Cardiac muscle cell (in vitro differentiated cells and primary cell): ENCODE data around the gene GDPD5. TPM values are rescaled to one million over a fixed set of nuclear protein-coding genes. Genes with fewer than 3 reads are reported as not detected.

Experiments
- DNase-seq, 2 donors: peaks; one replicate each; pipeline versions ENCODE4 v3.0.0 to v3.0.0-alpha.2; 2010 to 2017; ENCODE audit warnings: low read depth in 1 of 2, low spot score in 1 of 2
- H3K27ac ChIP-seq: fragments of 200-600 bp; sonication (generic); 2 replicates; pipeline ENCODE4 v1.5.1; 2016
- H3K27me3 ChIP-seq: fragments of 200-600 bp; sonication (generic); 2 replicates; pipeline ENCODE4 v1.6.0; 2016; ENCODE audit warnings: control low read depth
- H3K36me3 ChIP-seq: fragments of 200-600 bp; sonication (generic); 2 replicates; pipeline ENCODE4 v1.5.1; 2016; ENCODE audit warnings: control low read depth
- H3K4me1 ChIP-seq: fragments of 200-600 bp; sonication (generic); 2 replicates; pipeline ENCODE4 v1.8.1; 2017; ENCODE audit warnings: low read depth, mild to moderate bottlenecking, mixed run types
- H3K4me3 ChIP-seq: fragments of 200-600 bp; sonication (generic); 2 replicates; pipeline ENCODE4 v1.5.1; 2016; ENCODE audit warnings: mild to moderate bottlenecking
- H3K9me3 ChIP-seq: fragments of 200-600 bp; sonication (generic); 2 replicates; pipeline ENCODE4 v1.5.1; 2017; ENCODE audit warnings: low read depth, mild to moderate bottlenecking, control low read depth
- polyA plus RNA-seq: library from polyadenylated mRNA; unstranded; fragments of >200 nt; fragmentation: Nextera tagmentation; extraction: Ambion mirVana; gene quantifications from 2 replicates; pipeline ENCODE4 v1.2.1, GENCODE V29; 2016
- total RNA-seq: library from RNA; depleted of rRNA; stranded (reverse); fragments of >200 nt; gene quantifications from 2 replicates; pipeline ENCODE4 v1.2.3, GENCODE V29; 2016
- TF ChIP-seq, protein P1 (sequence below): IDR thresholded peaks from 2 replicates; pipeline ENCODE4 v1.5.1; 2012; ENCODE audit warnings: low read depth, mild to moderate bottlenecking, low read length

GDPD5 gene
- total and polyA plus RNA-seq, 2 experiments from 2014 or later, result 6.6 to 19.4 TPM

DNA sequence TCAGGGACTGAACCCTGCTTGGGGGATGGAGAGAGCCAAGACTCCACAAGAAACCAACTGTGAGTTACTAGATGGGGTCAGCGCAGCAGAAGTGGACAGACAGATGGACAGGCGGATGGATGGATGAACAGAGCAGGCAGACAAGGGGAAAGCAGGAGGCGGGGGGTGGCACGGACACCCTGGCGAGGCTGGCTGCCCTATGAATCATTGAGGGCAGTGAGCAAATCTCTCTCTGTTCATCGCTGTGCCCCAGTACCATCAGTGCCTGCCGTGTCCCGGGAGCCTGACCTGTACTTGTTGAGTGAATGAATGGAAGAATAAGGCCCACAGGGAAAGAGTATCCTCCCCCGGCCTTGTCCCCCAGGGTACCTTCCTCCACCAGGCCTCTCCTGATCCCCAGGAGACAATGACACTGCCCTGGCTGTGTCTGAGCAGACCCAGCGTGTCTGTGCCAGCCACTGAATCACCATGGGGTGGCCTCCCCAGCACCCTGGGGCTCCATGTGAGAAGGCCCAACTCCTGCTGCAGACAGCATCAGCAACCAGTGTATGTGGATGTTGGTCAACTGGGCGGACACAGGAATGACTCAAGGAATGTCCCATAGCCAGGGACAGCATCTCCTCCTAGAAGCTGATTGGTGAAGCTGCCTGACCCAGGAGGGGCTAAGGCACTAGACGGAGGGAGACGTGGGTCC, 87.6 kb downstream of the GDPD5 start:
- Histone ChIP-seq H3K27me3 (peaks cover 12% of the 10 kb centered on the region), H3K36me3 (no peaks in the 10 kb centered on the region), H3K4me1 (no peaks in the 10 kb centered on the region), H3K9me3 (no peaks in the 10 kb centered on the region), H3K4me3 (no peak overlapping the region), H3K27ac (no peak overlapping the region)
- no peak for DNase-seq
- TF ChIP-seq, protein P1, sequence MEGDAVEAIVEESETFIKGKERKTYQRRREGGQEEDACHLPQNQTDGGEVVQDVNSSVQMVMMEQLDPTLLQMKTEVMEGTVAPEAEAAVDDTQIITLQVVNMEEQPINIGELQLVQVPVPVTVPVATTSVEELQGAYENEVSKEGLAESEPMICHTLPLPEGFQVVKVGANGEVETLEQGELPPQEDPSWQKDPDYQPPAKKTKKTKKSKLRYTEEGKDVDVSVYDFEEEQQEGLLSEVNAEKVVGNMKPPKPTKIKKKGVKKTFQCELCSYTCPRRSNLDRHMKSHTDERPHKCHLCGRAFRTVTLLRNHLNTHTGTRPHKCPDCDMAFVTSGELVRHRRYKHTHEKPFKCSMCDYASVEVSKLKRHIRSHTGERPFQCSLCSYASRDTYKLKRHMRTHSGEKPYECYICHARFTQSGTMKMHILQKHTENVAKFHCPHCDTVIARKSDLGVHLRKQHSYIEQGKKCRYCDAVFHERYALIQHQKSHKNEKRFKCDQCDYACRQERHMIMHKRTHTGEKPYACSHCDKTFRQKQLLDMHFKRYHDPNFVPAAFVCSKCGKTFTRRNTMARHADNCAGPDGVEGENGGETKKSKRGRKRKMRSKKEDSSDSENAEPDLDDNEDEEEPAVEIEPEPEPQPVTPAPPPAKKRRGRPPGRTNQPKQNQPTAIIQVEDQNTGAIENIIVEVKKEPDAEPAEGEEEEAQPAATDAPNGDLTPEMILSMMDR, result no peak

DNA sequence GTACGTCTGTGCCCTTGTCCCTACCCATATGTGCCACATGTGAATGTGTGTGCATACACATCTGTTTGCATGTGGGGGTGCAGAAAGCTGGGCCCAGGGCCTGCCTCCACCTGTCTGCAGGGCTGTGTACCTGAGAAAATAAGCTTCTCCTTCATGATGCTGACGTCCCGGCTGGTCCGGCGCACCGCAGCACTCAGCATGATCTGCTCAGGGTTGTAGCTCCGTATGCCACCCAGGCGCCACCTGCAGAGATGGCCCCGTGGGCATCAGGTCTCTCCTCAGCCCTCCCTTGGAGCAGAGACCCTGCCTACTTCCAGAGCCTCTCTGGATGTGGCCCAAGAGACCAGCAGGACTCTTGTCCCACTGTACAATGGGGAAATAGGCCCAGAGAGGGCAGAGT, 88.9 kb downstream of the GDPD5 start:
- TF ChIP-seq, protein P1, result no peak
- Histone ChIP-seq H3K4me1 (no peaks in the 10 kb centered on the region), H3K4me3 (no peak overlapping the region), H3K27ac (no peak overlapping the region), H3K9me3 (no peaks in the 10 kb centered on the region), H3K36me3 (no peaks in the 10 kb centered on the region), H3K27me3 (peaks cover 25% of the 10 kb centered on the region)
- no peak for DNase-seq

DNA sequence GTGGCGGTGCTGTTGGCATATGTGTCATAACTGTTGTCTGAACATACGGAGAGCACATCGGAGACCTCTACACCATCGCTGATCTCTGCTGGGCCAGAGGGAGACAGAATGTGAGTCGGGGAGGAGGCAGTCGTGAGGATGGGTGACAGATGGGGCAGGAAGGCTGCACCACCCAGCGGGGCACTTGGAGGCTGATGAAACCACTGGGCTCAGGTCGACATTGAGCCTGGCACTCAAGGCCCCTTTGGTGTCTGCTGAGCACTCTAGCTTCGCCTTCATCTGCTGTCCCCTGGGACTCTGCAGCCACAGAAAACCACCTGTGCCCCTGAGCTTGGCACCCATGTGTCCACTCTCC, 90.2 kb downstream of the GDPD5 start:
- Histone ChIP-seq H3K4me3 (no peak overlapping the region), H3K9me3 (no peaks in the 10 kb centered on the region), H3K27ac (no peak overlapping the region), H3K36me3 (no peaks in the 10 kb centered on the region), H3K27me3 (peaks cover 37% of the 10 kb centered on the region), H3K4me1 (no peaks in the 10 kb centered on the region)
- TF ChIP-seq, protein P1, result no peak
- no peak for DNase-seq

DNA sequence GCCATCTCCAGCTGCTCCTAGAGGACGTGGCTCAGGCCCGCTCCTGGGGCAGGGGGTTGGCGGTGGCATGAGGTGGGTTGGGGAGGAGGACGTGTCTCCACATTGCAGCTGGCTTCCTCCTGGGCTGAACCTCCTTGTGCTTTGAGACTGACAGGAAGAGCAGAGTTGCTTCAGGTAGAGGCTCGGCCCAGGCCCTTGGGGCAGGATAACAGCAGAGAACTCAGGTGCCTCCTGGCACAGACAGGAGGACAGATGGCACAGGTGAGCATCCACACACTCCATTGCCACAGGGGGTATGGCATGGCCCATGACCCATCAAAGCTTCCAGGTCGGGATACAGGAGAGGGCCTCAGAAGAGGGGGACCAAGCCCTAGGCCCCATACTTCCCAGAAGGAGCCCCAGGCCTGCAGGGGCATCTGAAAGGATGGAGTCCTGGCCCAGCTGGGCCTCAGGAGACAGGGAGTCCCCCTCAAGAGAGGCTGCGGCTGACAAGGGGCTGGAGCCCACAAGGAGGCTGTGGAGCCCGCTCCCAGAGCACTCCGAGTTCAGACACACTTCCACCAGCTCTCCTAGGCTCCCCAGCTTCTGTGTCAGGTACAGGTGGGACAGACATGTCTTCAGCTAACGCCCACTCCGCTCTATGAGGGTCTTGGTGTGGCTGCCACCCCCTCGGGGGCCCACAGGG, 90.7 kb downstream of the GDPD5 start:
- no peaks in the 10 kb centered on the region for H3K9me3 ChIP-seq
- TF ChIP-seq, protein P1, result no peak
- no peak for DNase-seq
- H3K4me3 ChIP-seq, result no peak overlapping the region
- H3K27ac ChIP-seq, result no peak overlapping the region
- no peaks in the 10 kb centered on the region for H3K4me1 ChIP-seq
- peaks cover 43% of the 10 kb centered on the region for H3K27me3 ChIP-seq
- no peaks in the 10 kb centered on the region for H3K36me3 ChIP-seq

DNA sequence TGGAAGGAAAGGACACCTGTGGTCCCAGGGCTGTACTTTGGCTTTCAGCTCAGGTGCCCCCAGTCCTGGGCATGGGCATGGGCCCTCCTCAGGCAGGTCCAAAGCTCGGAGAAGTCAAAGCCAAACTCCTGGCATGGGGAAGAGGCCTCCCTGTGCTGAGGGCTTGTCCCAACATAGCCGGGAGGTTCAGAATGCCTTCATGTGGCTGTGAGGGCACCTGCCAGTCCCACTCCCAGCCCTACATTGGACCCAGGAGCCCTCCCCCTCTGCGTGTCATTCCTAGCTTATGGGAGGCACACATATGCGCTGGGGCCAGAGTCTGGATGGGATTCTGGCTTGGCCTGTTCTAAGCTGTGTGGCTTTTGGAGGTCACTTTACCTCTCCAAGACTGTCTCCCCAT, 91.7 kb downstream of the GDPD5 start:
- Histone ChIP-seq H3K9me3 (no peaks in the 10 kb centered on the region), H3K27ac (no peak overlapping the region), H3K36me3 (no peaks in the 10 kb centered on the region), H3K27me3 (peaks cover 52% of the 10 kb centered on the region), H3K4me1 (no peaks in the 10 kb centered on the region), H3K4me3 (no peak overlapping the region)
- no peak for DNase-seq
- TF ChIP-seq, protein P1, result no peak
